ENCODE results near the gene BAG2. TPM values are rescaled to one million over a fixed set of nuclear protein-coding genes. Genes with fewer than 3 reads are reported as not detected.

Gene BAG2
- total and polyA plus RNA-seq, 2 of the 13 experiments (the other 11 are each of a cell fraction or from before 2014, with no cell fraction given) = 5.7 to 15.1 TPM

DNA sequence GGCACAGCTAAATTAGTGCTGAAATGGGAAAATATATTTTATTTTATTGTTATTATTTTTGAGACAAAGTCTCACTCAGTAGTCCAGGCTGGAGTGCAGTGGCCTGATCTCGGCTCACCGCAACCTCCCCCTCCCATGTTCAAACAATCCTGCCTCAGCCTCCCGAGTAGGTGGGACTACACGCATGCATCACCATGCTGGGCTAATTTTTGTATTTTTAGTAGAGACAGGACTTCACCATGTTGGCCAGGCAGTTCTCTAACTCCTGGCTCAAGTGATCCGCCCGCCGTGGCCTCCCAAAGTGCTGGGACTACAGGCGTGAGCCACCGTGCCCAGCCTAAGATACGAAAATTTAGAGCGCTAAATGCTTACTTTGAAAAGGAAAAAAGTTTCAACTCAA lies 45.1 kb downstream of the BAG2 start (continued):
- TF ChIP-seq ZNF605 (CRISPR knock-in tag; IDR thresholded peaks at IDR 0.05) (no peak), NPAS2 (CRISPR knock-in tag; IDR thresholded peaks at IDR 0.05; ENCODE audit: borderline replicate concordance) (no peak), ZBTB38 (CRISPR knock-in tag; IDR thresholded peaks at IDR 0.05) (no peak), POLR2AphosphoS2 (IDR thresholded peaks at IDR 0.05; ENCODE audit: low read depth, low read length) (no peak)

DNA sequence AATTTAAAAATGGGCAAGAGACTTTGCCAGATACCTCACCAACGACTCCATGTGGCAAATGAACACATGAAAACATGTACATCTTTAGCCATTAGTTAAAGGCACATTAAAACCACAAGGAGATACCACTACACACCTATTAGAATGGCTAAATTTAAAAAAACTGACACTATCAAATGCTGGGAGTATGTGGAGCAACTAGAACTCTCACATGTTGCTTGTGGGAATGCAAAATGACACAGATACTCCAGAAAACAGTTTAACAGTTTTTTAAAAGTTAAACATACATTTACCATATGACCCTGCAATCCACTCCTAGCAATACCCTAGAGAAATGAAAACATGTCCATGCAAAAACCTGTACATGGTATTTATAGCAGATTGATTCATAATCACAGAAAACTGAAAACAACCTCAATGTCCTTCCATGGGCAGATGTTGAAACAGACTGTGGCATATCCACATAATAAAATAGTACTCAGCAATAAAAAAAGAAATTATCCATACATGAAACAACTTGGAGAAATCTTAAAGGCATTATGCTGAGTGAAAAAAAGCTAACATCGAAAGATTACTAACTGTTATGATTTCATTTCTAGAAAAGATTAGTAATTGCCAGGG lies 48.1 kb downstream of the BAG2 start:
- Histone ChIP-seq H3K4me1 (ENCODE audit: insufficient read depth, low read length) (peaks cover 31% of the 10 kb centered on the region), H4K20me1 (ENCODE audit: insufficient read depth, low read length) (no peaks in the 10 kb centered on the region), H2AFZ (ENCODE audit: low read length) (no peak overlapping the region), H3K79me2 (ENCODE audit: insufficient read depth, low read length) (peaks cover 62% of the 10 kb centered on the region), H3K4me2 (ENCODE audit: low read depth, low read length) (peak overlapping the region; percentile 92), H3K9me3 (ENCODE audit: low read length) (no peaks in the 10 kb centered on the region), H3K36me3 (replicated peaks in 1 of 2; ENCODE audit: control insufficient read depth in 1 of 2, insufficient read depth in 2 of 2, low read length in 2 of 2) (no peaks in the 10 kb centered on the region), H3K27ac (ENCODE audit: extremely low read length, insufficient read depth, low read length) (no peak overlapping the region), H3K27me3 (ENCODE audit: control insufficient read depth in 1 of 2, insufficient read depth in 2 of 2, low read length in 2 of 2) (no peaks in the 10 kb centered on the region; a peak in 1 of 5 replicates), H3K4me3 (replicated peaks in 1 of 3; ENCODE audit: insufficient read depth in 1 of 3, low read depth in 2 of 3, low read length in 3 of 3) (no peak overlapping the region; a peak in 1 of 6 replicates), H3K9ac (ENCODE audit: insufficient read depth, low read depth, low read length) (no peak overlapping the region)
- DNase-seq (ENCODE audit: low spot score) (no peak), FAIRE-seq (no peak), ATAC-seq (no peak)
- 88% methylated on average over 2 of the region's 2 CpGs for WGBS (ENCODE audit: low lambda C conversion rate)
- ChIA-PET CTCF (ENCODE audit: low intra/inter-chr PET ratio, low total read pairs) (no interaction called here), POLR2A (no interaction called here)
- intact Hi-C loops (cut with micrococcal nuclease; ENCODE audit: unreplicated experiment) = loop anchor here (5.0 kb wide), 2 partner anchors 48 to 123 kb away; partner anchors contain the start of gene BAG2
- in situ Hi-C loops (cut with HindIII; ENCODE audit: extremely low pct_ligation_motif_present, low pct_unique_long_range_greater_than_20kb) = no loop called here
- no TSS peak for BruUV-seq (replicated peaks)
- no peak for TF ChIP-seq MTA3 (CRISPR knock-in tag; IDR thresholded peaks at IDR 0.05)
- TF ChIP-seq RFX3 (CRISPR knock-in tag; IDR thresholded peaks at IDR 0.05) = no peak
- TF ChIP-seq HMG20A (CRISPR knock-in tag; IDR thresholded peaks at IDR 0.05; ENCODE audit: borderline replicate concordance) = no peak
- TF ChIP-seq, protein P1, sequence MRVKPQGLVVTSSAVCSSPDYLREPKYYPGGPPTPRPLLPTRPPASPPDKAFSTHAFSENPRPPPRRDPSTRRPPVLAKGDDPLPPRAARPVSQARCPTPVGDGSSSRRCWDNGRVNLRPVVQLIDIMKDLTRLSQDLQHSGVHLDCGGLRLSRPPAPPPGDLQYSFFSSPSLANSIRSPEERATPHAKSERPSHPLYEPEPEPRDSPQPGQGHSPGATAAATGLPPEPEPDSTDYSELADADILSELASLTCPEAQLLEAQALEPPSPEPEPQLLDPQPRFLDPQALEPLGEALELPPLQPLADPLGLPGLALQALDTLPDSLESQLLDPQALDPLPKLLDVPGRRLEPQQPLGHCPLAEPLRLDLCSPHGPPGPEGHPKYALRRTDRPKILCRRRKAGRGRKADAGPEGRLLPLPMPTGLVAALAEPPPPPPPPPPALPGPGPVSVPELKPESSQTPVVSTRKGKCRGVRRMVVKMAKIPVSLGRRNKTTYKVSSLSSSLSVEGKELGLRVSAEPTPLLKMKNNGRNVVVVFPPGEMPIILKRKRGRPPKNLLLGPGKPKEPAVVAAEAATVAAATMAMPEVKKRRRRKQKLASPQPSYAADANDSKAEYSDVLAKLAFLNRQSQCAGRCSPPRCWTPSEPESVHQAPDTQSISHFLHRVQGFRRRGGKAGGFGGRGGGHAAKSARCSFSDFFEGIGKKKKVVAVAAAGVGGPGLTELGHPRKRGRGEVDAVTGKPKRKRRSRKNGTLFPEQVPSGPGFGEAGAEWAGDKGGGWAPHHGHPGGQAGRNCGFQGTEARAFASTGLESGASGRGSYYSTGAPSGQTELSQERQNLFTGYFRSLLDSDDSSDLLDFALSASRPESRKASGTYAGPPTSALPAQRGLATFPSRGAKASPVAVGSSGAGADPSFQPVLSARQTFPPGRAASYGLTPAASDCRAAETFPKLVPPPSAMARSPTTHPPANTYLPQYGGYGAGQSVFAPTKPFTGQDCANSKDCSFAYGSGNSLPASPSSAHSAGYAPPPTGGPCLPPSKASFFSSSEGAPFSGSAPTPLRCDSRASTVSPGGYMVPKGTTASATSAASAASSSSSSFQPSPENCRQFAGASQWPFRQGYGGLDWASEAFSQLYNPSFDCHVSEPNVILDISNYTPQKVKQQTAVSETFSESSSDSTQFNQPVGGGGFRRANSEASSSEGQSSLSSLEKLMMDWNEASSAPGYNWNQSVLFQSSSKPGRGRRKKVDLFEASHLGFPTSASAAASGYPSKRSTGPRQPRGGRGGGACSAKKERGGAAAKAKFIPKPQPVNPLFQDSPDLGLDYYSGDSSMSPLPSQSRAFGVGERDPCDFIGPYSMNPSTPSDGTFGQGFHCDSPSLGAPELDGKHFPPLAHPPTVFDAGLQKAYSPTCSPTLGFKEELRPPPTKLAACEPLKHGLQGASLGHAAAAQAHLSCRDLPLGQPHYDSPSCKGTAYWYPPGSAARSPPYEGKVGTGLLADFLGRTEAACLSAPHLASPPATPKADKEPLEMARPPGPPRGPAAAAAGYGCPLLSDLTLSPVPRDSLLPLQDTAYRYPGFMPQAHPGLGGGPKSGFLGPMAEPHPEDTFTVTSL (CRISPR knock-in tag; IDR thresholded peaks at IDR 0.05; ENCODE audit: borderline replicate concordance) = no peak
- TF ChIP-seq POLR2A (IDR thresholded peaks at IDR 0.05; ENCODE audit: insufficient read depth in 1 of 2, low read depth in 2 of 2, low read length in 2 of 2) = no peak
- TF ChIP-seq, protein P2, sequence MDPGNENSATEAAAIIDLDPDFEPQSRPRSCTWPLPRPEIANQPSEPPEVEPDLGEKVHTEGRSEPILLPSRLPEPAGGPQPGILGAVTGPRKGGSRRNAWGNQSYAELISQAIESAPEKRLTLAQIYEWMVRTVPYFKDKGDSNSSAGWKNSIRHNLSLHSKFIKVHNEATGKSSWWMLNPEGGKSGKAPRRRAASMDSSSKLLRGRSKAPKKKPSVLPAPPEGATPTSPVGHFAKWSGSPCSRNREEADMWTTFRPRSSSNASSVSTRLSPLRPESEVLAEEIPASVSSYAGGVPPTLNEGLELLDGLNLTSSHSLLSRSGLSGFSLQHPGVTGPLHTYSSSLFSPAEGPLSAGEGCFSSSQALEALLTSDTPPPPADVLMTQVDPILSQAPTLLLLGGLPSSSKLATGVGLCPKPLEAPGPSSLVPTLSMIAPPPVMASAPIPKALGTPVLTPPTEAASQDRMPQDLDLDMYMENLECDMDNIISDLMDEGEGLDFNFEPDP (CRISPR knock-in tag; conservative IDR thresholded peaks at IDR 0.05) = no peak
- no peak for TF ChIP-seq STAT5B (CRISPR knock-in tag; IDR thresholded peaks at IDR 0.05)
- TF ChIP-seq, protein P3, sequence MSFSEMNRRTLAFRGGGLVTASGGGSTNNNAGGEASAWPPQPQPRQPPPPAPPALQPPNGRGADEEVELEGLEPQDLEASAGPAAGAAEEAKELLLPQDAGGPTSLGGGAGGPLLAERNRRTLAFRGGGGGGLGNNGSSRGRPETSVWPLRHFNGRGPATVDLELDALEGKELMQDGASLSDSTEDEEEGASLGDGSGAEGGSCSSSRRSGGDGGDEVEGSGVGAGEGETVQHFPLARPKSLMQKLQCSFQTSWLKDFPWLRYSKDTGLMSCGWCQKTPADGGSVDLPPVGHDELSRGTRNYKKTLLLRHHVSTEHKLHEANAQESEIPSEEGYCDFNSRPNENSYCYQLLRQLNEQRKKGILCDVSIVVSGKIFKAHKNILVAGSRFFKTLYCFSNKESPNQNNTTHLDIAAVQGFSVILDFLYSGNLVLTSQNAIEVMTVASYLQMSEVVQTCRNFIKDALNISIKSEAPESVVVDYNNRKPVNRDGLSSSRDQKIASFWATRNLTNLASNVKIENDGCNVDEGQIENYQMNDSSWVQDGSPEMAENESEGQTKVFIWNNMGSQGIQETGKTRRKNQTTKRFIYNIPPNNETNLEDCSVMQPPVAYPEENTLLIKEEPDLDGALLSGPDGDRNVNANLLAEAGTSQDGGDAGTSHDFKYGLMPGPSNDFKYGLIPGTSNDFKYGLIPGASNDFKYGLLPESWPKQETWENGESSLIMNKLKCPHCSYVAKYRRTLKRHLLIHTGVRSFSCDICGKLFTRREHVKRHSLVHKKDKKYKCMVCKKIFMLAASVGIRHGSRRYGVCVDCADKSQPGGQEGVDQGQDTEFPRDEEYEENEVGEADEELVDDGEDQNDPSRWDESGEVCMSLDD (CRISPR knock-in tag; IDR thresholded peaks at IDR 0.05; ENCODE audit: borderline replicate concordance) = no peak

Measured in HepG2 (cell line).